Esophagus squamous epithelium (tissue), 5 donors: ENCODE data around the gene PRRX2. TPM values are rescaled to one million over a fixed set of nuclear protein-coding genes. Genes with fewer than 3 reads are reported as not detected.

Source experiments
- DNase-seq: peaks from one replicate; lab custom pipeline; 2025; lab: John Stamatoyannopoulos, UW
- H3K27ac ChIP-seq, 4 donors: fragments of 200-600 bp; sonication (generic); one replicate each; pipeline ENCODE4 v1.5.1; 2016 to 2019; ENCODE audit warnings: mild to moderate bottlenecking in 1 of 4
- H3K27me3 ChIP-seq, 4 donors: fragments of 200-600 bp; sonication (generic); 1 replicate in 3 of 4; 2 replicates in 1 of 4; pipeline versions ENCODE4 v1.5.1 to v1.6.0; 2017 to 2021; ENCODE audit warnings: antibody characterized with exemption in 1 of 4
- H3K36me3 ChIP-seq, 3 donors: fragments of 200-600 bp; sonication (generic); one replicate each; pipeline ENCODE4 v1.5.1; 2016 to 2019
- H3K4me1 ChIP-seq, 3 donors: fragments of 200-600 bp; sonication (generic); one replicate each; pipeline ENCODE4 v1.5.1; 2017 to 2019
- H3K4me3 ChIP-seq, 4 donors: fragments of 200-600 bp; sonication (generic); 1 replicate in 3 of 4; 2 replicates in 1 of 4; pipeline ENCODE4 v1.5.1; 2016 to 2019; ENCODE audit warnings: mild to moderate bottlenecking in 2 of 4, moderate library complexity in 1 of 4
- H3K9me3 ChIP-seq, 3 donors: fragments of 200-600 bp; sonication (generic); one replicate each; pipeline ENCODE4 v1.5.1; 2016 to 2019
- CTCF ChIP-seq, 6 experiments: fragments of 450-650 bp in 4 of 6; fragments of 200-600 bp in 2 of 6; sonication (generic) in 2 of 6; IDR thresholded peaks; one replicate each; pipeline ENCODE4 v1.5.1; 2016 to 2019; ENCODE audit warnings: antibody characterized with exemption in 6 of 6, mild to moderate bottlenecking in 4 of 6, moderate library complexity in 4 of 6
- POLR2A ChIP-seq, 4 donors: fragments of 450-650 bp; IDR thresholded peaks; one replicate each; pipeline ENCODE4 v1.6.1; 2017; ENCODE audit warnings: antibody characterized with exemption in 4 of 4, mild to moderate bottlenecking in 4 of 4, moderate library complexity in 3 of 4
- WGBS, 2 donors: methylation state at CpG; one replicate each; pipeline ENCODE4 v1.1.5; 2018; 5-methylcytosine and 5-hydroxymethylcytosine counted together
- intact Hi-C: fragments of 100-400 bp; cut with DNase I; formaldehyde crosslinking; loops from one replicate; pipeline ENCODE4 v1.15.0; 2022
- total RNA-seq, 4 donors: library from RNA; depleted of rRNA; stranded (reverse); fragments of >200 nt; gene quantifications; one replicate each; pipeline ENCODE4 v1.1.0, GENCODE V29; 2016
- donor health status: DM: yes; HTN: yes; CAD: no.

PRRX2 gene
- total RNA-seq, 4 donors from 2014 or later = 0.82 to 3.8 (median 2.3) TPM

GRCh38 chr9:129686736-129687135 lies 21.3 kb downstream of the PRRX2 start:
- no peak for DNase-seq
- Histone ChIP-seq H3K27ac (no peak overlapping the region), H3K4me1 (peaks cover 14 to 51% (median 27%) of the 10 kb centered on the region in 3 donors), H3K4me3 (no peak overlapping the region), H3K27me3 (peaks cover 0 to 20% (median 0%) of the 10 kb centered on the region in 4 donors), H3K36me3 (no peaks in the 10 kb centered on the region), H3K9me3 (no peaks in the 10 kb centered on the region)
- intact Hi-C loops = no loop called here
- 65 to 67% methylated on average over 5 of the region's 9 CpGs for WGBS, 2 donors
- TF ChIP-seq POLR2A (IDR thresholded peaks at IDR 0.05) (no peak), CTCF (IDR thresholded peaks at IDR 0.05) (no peak)

GRCh38 chr9:129687391-129687790 lies 21.9 kb downstream of the PRRX2 start:
- no peak for TF ChIP-seq CTCF (IDR thresholded peaks at IDR 0.05)
- no peak for TF ChIP-seq POLR2A (IDR thresholded peaks at IDR 0.05)
- no peak overlapping the region for H3K27ac ChIP-seq
- intact Hi-C loops = no loop called here
- H3K27me3 ChIP-seq = peaks cover 0 to 20% (median 0%) of the 10 kb centered on the region in 4 donors
- no peak overlapping the region for H3K4me3 ChIP-seq
- no peak for DNase-seq
- peaks cover 14 to 44% (median 27%) of the 10 kb centered on the region in 3 donors for H3K4me1 ChIP-seq
- WGBS, 2 donors = 37 to 83% methylated on average over 8 to 9 of the region's 10 CpGs
- no peaks in the 10 kb centered on the region for H3K36me3 ChIP-seq
- no peaks in the 10 kb centered on the region for H3K9me3 ChIP-seq

- intact Hi-C loops = no loop called here
- WGBS, 2 donors = 93 to 98% methylated on average over 6 to 7 of the region's 11 CpGs
- no peak for TF ChIP-seq CTCF (IDR thresholded peaks at IDR 0.05)
- TF ChIP-seq POLR2A (IDR thresholded peaks at IDR 0.05) = no peak
Observed at GRCh38 chr9:129688285-129689043, 23.0 kb downstream of the PRRX2 start.

DNA sequence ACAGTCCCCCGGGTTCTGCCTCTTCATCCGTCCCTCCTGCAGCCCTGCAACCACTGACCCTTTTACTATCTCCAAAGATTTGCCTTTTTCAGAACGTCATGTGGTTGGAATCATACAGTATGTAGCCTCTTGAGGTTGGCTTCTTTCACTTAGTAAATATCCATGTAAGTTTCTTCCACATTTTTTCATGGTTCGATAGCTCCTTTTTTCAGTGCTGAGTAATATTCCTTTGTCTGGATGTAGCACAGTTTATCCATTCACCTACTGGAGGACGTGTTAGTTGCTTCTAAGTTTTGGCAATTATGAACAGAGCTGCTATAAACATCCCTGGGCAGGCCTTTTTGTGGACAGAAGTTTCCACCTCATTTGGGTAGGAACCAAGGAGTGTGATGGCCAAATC lies 27.1 kb downstream of the PRRX2 start:
- Histone ChIP-seq H3K27me3 (peaks cover 0 to 42% (median 0%) of the 10 kb centered on the region in 4 donors), H3K36me3 (no peaks in the 10 kb centered on the region), H3K27ac (no peak overlapping the region), H3K4me1 (peaks cover 9 to 21% (median 13%) of the 10 kb centered on the region in 3 donors), H3K9me3 (no peaks in the 10 kb centered on the region), H3K4me3 (no peak overlapping the region)
- no peak for TF ChIP-seq CTCF (IDR thresholded peaks at IDR 0.05)
- no peak for TF ChIP-seq POLR2A (IDR thresholded peaks at IDR 0.05)
- DNase-seq = no peak
- intact Hi-C loops = no loop called here
- WGBS, 2 donors = 70 to 77% methylated on average over 5 of the region's 5 CpGs

More at GRCh38 chr9:129688285-129689043, 23.0 kb downstream of the PRRX2 start:
- peaks cover 14 to 38% (median 27%) of the 10 kb centered on the region in 3 donors for H3K4me1 ChIP-seq
- H3K9me3 ChIP-seq = no peaks in the 10 kb centered on the region
- H3K4me3 ChIP-seq = no peak overlapping the region
- no peak for DNase-seq
- no peak overlapping the region for H3K27ac ChIP-seq
- no peaks in the 10 kb centered on the region for H3K36me3 ChIP-seq
- H3K27me3 ChIP-seq = peaks cover 0 to 20% (median 0%) of the 10 kb centered on the region in 4 donors

- H3K9me3 ChIP-seq = no peaks in the 10 kb centered on the region
- peaks cover 18 to 27% (median 22%) of the 10 kb centered on the region in 3 donors for H3K4me1 ChIP-seq
- H3K27me3 ChIP-seq = peaks cover 0 to 45% (median 0%) of the 10 kb centered on the region in 4 donors
- H3K27ac ChIP-seq = peak overlapping the region in 1 of 4 donors; percentile 42
- intact Hi-C loops = no loop called here
- no peaks in the 10 kb centered on the region for H3K36me3 ChIP-seq
- H3K4me3 ChIP-seq = no peak overlapping the region
- 74 to 77% methylated on average over 6 to 8 of the region's 8 CpGs for WGBS, 2 donors
- DNase-seq = no peak
- no peak for TF ChIP-seq CTCF (IDR thresholded peaks at IDR 0.05)
- TF ChIP-seq POLR2A (IDR thresholded peaks at IDR 0.05) = no peak
Observed at GRCh38 chr9:129693741-129694140, 28.3 kb downstream of the PRRX2 start.
